HG03558 (cell line): ENCODE results near the gene FOXF2.

ENCODE experiments used
- ATAC-seq: cut with Tn5 transposase; IDR thresholded peaks from one replicate; pipeline ENCODE4 v1.9.1; 2021; ENCODE audit warnings: moderate number of reproducible peaks; ENCODE audit not compliant: unreplicated experiment; ENCODE audit errors: extremely low read depth

FOXF2 gene

GRCh38 chr6:1438471-1438881 is 49.1 kb downstream of the FOXF2 start:
- ATAC-seq: no peak

GRCh38 chr6:1439349-1439748 is 50.0 kb downstream of the FOXF2 start:
- ATAC-seq: no peak

- no peak for ATAC-seq
These were observed 53.6 kb downstream of the FOXF2 start for GRCh38 chr6:1442929-1443328.
